GM19193 (cell line): ENCODE measurements around the gene ZNF229.

Experiments used
- POLR2A ChIP-seq: IDR thresholded peaks from 4 replicates; pipeline ENCODE4 v1.6.1; 2011; ENCODE audit not compliant: insufficient read depth, insufficient read length; ENCODE audit errors: extremely low read depth

ZNF229 gene

DNA sequence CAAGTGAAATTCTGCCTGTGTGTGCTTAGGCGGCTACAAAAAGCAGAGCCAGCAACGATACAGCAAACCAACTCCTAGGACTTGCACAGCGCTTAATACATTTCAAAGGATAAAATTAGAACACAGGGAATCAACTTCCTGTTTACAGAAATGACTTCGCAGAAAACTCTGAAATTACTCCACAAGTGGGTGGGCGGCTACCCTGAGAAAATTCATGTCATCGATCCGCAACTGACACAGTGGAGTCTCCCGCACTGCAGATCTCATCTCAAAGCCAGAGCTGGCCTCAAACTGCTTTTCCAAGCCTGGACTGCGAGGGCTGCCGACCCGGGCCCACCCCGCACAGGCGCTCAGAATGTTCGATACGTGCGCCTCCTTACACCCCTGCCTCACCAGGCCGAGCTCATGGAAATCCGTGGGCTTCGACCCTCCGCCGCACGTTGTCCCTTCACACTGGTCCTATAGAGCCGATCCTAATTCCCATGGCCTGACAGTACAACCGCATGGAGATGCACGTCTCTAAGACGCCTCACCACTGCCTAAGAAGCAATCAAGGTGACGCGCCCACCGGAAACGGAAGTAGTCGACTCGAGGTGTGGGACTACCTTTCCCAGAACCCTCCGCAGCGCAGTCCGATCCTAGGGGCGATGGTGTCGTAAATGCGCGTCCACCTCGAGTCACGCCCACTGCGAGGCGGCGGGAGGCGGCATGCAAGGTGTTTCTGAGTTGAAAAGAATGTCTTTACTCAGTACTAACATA, at the start of gene ZNF229:
Gene ZNF229, minus strand, starts transcription at position 557 of the 759 bp plus-strand sequence. CDS start 5,625 bp downstream, outside the sequence.
- TF ChIP-seq POLR2A: no peak

DNA sequence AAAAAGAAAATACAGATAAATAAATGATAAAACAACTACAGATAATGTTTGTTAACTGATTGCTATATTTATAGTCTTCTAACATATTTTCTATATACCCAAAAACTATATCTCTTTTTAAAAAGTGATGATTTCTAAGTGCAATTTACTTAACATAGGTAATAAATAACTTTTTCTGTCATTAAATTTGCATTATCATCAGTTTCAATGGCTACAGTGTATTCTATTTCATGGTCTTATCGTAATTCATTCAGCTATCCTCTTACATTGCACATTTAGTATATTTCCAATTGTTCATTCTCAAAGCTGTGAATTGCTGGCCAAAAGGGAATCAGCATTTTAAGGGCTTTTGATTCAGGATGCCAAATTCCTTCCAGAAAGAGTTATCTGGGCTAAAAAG, 48.4 kb upstream of the ZNF229 start:
- TF ChIP-seq POLR2A: no peak

DNA sequence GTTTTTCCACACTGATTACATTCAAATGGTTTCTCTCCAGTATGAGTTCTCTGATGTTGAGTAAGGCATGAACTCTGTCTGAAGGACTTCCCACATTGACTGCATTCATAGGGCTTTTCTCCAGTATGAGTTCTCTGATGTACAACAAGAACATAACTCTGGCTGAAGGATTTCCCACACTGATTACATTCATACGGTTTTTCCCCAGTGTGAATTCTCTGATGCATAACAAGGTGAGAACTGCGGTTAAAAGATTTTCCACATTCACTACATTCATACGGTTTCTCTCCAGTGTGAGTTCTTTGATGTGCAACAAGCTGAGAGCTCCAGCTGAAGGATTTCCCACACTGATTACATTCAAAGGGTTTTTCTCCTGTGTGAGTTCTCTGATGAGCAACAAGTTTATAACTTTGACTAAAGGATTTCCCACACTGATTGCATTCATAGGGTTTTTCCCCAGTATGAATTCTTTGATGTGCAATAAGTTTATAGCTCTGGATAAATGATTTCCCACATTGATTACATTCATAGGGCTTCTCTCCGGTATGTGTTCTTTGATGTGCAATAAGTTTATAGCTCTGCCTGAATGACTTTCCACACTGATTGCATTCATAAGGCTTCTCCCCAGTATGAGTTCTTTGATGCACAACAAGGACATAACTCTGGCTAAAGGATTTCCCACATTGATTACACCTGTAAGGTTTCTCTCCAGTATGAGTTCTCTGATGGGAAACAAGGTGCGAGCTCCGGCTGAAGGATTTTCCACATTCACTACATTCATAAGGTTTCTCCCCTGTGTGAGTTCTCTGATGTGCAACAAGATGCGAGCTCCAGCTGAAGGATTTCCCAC, 28.5 kb upstream of the ZNF229 start:
- TF ChIP-seq POLR2A: no peak

DNA sequence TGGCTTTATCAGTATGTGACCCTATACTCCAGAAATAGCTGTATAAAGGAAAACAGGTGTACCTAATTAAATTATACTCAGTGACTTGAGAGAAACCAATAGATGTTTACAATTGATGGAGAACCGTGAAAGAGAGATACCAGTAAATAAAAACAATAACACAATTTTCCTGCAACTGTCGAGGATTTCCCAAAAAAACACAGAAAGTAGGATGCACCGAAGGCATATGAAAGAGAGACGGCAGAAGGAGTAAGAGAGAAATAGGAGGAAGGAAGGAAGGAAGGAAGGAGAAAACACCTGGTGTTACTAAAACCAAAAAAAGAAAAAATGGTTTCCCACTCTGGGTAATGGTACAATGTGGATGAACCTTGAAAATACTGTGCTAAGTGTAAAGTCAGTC, 6.8 kb upstream of the ZNF229 start:
- TF ChIP-seq POLR2A: no peak

DNA sequence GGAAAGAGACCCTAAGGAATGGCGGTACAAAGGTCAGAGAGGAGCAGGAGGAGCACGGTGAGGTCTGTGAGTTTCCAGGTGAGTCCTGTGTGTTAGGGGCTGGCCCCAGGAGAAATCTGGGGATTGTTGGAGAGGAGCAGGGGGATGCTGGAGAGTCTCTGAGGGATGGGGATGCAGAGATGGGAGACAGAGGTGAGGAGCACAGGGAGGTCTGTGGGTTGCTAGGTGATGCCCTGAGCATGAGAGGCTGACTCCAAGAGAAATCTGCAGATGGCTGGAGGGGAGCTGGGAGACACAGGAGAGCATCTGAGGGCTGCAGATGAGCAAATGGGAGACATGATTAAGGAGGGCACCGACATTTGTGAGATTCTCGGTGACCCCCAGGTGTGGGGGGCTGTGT, 4.1 kb upstream of the ZNF229 start:
- TF ChIP-seq POLR2A: no peak

DNA sequence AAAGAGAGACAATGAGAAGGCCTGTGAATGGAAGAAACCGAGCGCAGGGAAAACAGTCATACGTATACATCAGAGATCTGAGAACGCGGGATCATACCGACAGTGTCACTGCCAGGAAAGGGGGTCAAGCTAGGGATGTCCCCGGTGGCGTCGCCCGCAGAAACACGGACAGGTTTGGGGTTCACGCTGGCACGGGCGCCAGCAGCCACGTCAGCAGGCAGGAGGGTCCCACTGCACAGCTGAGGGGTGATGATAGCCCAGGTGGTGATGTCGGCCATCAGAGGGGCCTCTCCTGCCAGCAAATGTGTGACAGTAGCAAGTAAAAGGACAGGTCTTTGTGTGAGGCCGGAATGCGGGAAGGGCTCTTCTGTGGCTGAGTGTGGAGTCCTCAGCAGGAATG, 3.4 kb upstream of the ZNF229 start:
- TF ChIP-seq POLR2A: no peak

DNA sequence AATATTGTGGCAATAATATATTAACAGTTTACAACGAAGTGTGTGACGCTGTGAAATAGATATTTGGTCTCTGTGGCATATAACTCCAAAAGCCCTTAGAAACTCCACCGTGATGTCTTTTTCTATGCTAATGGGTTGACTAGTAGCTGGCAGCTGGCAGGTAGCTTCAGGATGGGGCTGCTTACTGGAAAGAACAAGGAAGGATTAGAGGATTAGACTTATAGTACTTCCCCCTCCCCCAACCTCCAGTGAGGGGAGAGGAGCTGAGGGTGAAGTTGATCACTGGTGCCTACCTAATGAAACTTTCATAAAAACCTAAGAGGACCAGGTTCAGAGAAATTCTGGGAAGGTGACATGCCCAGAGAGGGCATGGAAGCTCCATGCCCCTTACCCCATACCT, 9.8 kb downstream of the ZNF229 start:
- TF ChIP-seq POLR2A: no peak

DNA sequence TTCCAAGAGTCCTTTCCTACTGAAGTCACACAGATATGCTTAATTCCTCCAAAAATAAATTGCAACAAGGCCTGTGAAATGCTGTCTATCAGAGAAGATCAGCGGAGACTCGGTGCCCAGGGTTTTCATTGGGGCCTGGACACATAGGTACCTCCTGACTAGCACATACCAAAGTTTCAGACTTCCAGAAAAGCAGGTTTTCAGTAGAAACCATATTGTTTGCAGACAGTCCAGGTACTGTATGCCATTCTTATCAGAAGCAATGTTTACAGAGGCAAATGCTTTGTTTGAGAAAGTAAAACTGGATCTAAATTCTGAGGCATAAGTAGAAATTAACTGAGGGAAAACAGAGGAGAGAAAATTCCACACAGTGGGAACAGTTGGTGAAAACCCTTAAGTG, 12.8 kb downstream of the ZNF229 start:
- TF ChIP-seq POLR2A: no peak

DNA sequence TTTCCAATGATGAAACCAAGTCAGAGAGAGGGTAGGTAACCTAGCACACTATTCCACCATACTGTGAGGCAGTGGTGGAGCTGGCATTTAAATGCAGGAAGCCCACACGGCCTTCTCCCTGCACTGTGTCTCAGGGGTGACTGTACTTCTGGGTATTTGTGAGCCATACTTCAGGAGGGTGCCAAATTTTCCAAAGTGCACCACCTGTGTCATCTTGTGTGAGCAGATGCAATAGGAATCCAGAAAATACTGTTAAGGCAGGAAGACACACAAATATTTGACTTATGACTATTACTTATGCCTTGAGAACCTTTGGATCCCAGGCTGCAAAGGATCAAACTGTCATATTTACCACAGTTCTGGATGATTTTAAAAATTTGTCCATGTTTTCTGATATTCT, 17.3 kb downstream of the ZNF229 start:
- TF ChIP-seq POLR2A: no peak

DNA sequence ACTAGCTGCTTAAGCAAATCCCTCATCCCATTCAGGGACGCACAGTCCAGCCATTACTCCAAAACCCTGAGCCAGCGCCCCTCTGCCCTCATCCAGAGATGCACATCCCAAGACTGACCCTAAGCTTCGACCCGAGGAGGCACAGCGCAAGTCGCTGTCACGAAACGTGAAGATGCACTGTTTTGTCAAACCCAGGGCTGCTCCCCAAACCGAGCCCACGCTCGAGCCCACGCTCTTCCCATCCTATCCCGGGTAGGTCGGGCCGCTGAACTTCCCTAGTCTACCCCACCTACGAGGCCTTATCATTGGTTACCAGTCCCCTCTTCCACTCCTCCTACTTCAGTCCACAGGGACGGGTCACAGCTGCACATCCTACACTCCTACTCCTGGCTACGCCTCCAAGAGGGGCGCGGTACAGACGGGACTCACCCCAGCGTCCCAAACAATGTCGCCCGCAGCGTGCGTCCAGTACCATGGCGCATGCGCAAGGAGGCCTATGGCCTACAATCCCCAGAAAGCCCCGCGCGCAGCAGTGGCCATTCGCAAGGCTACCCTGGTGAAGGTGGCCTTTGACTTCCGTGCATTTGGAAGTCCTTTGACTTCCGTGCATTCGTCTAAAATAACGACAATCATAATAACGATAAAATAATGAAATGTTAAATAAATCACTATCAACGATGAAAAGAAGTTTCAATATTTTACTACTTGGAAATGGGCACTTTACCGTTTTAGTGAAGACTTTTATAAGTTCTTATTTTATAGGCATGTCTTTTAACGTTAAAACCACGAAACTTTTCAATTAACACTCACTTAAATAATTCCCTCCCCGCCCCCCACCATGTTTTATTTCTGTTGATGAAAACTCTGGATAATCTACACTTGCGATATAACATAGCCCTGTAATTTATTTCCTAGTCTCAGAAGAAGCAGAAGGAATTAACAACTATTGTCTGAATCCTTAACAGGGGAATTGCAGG, 46.8 kb downstream of the ZNF229 start, which contains the start of gene ZNF285:
Gene ZNF285, minus strand, starts transcription at position 470 of the 977 bp plus-strand sequence. CDS start 4,395 bp downstream, outside the sequence.
- TF ChIP-seq POLR2A: no peak
